Stimulated activated CD8-positive, alpha-beta memory T cell treated with anti-CD3 and anti-CD28 coated beads, Interleukin-4, amount 100 ng/mL, for 48 hours (primary cell): ENCODE data around the gene MORC3.
A peak's percentile ranks its signal among the peaks of the same experiment; 100 is the strongest.
"Not testable (repeated sequence)": the region's sequence is repeated elsewhere in the genome, so short reads cannot be mapped to it uniquely, and the experiment has no call there.

ENCODE experiments used
- DNase-seq: peaks from one replicate; pipeline ENCODE4 v3.0.0-alpha.2; 2020

MORC3 gene

GRCh38 chr21:36319767-36320420, at the start of gene MORC3:
Gene MORC3, plus strand, starts transcription at chr21:36320197. Its CDS starts 68 bp downstream, at chr21:36320265.
- DNase-seq = peak; percentile 98

DNA sequence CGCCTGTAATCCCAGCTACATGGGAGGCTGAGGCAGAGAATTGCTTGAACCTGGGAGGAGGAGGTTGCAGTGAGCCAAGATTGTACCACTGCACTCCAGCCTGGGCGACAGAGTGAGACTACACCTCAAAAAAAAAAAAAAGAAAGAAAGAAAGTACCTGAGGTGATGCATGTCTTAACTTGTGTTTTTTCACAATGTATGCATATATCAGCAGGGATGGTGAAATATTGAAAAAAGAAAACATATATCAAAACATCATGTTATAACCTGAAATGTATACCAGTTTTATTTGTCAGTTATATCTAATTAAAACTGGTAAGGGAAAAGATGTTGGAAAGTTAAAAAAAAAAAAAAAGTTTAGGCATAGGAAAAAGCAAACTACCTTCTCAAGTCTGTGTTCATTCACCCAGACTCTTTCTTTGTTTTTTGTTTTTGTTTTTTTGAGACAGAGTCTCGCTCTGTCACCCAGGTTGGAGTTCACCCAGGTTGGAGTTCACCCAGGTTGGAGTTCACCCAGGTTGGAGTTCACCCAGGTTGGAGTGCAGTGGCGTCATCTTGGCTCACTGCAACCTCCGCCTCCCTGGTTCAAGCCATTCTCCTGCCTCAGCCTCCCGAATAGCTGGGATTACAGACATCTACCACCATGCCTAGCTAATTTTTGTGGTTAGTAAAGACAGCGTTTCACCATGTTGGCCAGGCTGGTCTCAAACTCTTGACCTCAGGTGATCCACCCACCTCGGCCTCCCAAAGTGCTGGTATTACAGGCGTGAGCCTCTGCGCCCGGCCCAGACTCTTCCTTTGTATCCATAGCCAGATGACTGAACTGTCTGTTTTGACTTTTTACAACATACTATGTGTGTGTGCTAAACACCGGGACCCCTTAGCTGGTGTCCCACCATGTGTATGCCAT, 49.0 kb upstream of the MORC3 start:
- not testable (repeated sequence) for DNase-seq

DNA sequence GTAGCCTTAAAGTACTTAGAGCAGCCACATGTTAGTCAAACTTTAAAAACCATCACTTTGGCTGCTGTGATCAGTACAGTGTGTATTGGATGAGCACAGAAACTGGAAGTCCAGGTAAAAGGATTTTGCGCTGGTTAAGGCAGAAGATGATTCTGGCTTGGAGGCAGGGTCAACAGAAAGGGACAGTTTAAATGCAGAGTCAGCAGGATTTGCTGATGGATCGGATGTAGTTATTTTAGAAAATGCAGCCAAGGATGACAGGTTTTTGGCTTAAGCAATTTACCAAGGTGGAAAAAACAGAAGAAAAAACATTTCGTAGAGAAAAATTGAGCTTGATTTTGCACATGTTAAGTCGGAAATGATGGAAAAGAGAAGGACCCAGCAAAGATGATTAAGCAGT, 45.9 kb upstream of the MORC3 start:
- DNase-seq = no peak

DNA sequence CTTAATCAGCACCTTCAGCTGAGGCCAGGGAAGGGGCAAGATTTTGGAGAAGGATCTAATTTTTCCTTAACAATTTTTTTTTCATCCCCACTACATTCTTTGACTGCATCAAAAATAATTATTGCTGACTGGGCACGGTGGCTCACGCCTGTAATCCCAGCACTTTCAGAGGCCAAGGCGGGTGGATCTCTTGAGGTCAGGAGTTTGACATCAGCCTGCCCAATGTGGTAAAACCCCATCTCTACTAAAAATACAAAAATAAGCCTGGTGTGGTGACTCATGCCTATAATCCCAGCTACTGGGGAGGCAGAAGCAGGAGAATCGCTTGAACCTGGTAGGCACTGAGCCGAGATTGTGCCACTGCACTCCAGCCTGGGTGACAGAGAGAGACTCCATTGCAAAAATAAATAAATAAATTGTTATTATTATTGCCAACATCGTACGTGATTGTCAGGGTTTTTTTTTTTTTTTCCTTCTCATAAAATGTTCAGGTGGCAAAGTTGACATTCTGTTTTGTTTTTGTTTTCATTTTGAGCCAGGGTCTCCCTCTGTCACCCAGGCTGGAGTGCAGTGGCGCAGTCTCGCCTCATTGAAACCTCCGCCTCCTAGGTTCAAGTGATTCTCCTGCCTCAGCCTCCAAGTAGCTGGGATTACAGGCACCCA, 37.3 kb upstream of the MORC3 start:
- no peak for DNase-seq

DNA sequence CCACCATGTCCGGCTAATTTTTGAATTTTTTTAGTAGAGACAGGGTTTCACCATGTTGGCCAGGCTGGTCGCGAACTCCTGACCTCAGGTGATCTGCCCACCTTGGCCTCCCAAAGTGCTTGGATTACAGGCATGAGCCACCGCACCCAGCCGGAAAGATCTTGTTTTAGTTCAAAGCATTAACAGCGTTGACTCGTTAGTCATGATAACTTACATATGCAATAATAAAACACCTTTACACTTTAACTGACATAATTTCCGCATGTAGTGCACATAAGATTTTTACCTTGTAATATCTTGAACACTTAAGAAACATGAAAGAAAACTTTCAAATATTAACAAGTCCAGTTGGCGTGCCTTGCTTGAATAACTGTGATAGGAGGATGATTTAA, 36.8 kb upstream of the MORC3 start:
- DNase-seq = not testable (repeated sequence)

DNA sequence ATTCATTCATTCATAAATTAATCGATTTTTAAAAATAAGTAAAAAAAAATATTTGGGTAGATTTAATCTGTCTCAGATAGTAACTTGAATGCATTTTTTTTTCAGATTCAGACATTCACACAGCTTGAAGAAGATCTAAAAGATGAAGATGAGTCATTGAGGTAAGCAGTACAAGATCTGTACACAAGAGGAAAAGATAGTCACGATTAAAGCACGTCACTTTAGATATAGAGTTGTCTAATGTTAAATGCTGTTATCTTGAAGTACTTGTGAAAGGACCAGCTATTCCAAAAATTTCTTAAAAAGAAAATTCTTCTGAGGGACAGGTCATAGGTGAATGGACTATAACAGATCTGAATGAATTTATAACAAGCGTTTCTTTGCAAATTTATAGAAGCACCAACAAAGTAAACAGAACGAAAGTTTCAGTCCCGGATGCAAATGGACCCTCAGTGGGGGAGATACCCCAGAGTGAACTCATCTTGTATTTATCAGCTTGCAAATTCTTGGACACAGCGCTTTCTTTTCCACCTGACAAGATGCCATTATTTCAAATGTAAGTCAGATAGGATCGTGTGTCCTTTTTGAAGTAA, 31.2 kb upstream of the MORC3 start:
- DNase-seq = no peak

DNA sequence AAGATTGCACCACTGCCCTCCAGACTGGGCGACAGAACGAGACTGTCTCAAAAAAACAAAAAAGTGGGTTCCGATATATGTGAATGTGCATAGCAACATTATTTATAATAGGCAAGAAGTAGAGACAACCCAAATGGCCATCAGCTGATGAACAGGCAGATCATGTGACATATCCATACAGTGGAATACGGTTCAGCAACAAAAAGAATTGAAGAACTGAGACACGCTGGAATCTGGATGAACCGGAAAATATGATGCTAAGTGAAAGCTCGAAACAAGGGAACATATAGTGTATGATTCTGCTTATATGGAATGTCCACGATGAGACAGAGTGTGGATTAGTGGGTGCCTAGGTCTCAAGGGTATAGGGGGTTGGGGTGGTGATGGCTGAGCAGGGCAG, 28.5 kb upstream of the MORC3 start:
- DNase-seq = no peak

DNA sequence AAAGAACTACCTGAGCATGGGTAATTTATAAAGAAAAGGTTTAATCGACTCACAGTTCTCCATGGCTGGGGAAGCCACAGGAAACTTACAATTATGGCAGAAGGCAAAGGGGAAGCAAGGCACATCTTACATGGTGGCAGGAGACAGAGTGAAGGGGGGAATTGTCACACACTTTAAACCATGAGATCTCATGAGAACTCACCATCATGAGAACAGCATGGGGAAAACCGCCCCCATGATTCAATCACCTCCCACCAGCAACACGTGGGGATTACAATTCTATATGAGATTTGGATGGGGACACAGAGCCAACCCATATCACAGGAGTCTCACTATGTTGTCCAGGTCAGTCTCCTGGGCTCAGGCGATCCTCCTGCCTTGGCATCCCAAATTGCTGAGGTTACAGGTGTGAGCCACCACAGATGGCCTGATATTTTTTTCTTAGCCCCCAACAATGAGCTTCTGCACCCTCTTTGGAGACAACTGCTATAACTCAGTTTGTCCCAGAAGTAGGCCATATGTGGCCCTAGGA, 22.5 kb upstream of the MORC3 start:
- no peak for DNase-seq

DNA sequence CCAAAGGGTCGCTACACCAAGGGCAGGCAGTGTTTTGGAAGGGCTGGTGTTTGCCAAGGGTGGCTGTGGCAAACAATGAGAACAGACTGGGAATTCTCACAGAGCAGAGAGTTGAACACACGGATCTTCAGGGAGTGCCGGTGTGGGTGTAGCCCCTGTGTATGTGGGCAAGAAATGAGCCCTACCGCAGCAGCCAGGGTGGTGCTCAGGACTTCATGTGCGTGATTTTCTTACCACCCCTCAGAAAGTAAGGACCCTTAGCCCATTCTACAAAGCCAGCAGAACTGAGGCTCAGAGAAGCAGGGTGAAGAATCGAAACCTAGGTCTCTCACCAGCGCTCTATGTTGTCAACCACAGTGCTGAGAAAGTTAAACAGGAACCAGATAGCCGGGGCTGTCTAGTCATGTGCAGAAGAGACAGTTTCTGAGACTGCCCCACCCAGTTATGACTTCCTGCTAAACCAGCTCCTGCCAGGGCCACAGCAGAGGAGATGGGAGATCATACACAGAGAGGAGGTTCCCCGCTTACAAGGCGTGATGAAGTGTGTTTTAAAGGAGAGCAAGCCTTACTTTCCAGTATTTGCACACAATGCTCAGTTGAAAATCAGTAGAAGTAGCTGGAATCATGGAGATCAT, 21.9 kb upstream of the MORC3 start:
- DNase-seq = peak; percentile 70

GRCh38 chr21:36306872-36307534, 13.0 kb upstream of the MORC3 start:
- DNase-seq = no peak

- DNase-seq = peak; percentile 60
These were observed 10.0 kb upstream of the MORC3 start for GRCh38 chr21:36310016-36310415.

DNA sequence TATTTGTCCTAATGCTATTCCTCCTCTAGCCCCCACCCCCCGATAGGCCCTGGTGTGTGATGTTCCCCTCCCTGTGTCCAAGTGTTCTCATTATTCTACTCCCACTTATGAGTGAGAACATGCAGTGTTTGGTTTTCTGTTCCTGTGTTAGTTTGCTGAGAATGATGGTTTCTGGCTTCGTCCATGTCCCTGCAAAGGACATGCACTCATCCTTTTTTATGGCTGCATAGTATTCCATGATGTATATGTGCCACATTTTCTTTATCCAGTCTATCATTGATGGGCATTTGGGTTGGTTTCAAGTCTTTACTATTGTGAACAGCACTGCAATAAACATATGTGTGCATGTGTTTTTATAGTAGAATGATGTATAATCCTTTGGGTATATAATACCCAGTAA, 6.6 kb upstream of the MORC3 start:
- DNase-seq = not testable (repeated sequence)

DNA sequence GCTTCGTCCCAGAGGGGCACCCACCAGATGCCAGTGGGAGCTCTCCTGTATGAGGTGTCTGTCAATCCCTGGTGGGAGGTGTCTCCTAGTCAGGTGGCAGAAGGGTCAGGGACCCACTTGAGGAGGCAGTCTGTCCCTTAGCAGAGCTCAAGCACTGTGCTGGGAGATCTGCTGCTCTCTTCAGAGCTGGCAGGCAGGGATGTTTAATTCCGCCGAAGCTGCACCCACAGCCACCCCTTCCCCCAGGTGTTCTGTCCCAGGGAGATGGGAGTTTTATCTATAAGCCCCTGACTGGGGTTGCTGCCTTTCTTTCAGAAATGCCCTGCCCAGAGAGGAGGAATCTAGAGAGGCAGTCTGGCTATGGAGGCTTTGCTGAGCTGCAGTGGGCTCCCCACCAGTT, 4.0 kb upstream of the MORC3 start:
- DNase-seq = not testable (repeated sequence)

- no peak for DNase-seq
These were observed 3.0 kb upstream of the MORC3 start for GRCh38 chr21:36316872-36317484.

DNA sequence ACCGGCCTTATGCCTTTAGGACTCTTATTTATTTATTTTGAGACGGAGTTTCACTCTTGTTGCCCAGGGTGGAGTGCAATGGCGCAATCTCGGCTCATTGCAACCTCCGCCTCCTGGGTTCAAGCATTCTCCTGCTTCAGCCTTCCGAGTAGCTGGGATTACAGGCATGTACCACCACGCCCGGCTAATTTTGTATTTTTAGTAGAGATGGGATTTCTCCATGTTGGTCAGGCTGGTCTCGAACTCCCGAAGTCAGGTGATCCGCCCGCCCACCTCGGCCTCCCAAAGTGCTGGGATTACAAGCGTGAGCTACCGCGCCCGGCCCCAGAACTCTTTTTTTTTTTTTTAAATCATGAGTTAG, 611 bp upstream of the MORC3 start:
- not testable (repeated sequence) for DNase-seq

- peak; percentile 77 for DNase-seq
These were observed 676 bp downstream of the MORC3 start for GRCh38 chr21:36320421-36321324.

DNA sequence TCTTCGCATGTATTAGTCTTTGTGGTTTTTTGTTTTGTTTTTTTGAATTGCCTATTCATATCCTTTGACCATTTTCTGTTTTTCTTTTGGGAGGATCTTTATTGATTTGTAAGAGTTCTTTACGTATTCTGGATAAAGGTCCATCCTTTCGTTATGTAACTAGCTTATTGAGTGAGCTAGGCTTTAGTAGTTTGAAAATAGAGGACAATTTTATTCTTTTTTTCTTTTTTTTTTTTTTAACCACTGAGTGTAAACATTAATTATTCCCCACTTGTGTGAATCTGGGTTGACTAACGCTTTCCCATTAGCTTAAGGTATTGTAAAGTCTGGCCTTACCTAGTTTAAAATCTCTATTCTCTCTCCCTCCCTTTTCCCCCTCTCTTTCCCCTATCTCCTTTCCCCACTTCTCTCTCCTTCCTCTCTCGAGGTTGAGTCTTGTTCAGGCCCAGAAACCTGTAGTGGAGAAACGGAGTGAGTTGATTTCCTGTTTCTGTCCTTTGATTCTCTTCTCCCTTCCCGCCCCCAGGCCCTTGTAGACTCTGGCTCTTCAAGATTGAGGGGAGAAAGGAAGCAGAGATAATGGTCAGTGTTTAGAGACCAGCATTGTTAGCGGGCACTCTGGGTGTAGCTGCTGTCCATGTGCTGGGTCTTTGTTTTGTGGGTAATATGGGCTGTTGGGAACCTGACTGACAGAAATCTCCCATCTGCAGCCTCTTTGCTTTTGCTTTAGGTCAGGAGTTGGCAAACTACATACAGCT, 1.5 kb downstream of the MORC3 start:
- DNase-seq = no peak

GRCh38 chr21:36322083-36322424, 2.1 kb downstream of the MORC3 start:
- DNase-seq = no peak

- DNase-seq = no peak
These were observed 3.0 kb downstream of the MORC3 start for GRCh38 chr21:36323032-36323431.
